HG02973 (cell line): Measurements from ENCODE around the gene DRAP1.
A peak's percentile ranks its signal among the peaks of the same experiment; 100 is the strongest.

Source experiments
- ATAC-seq: cut with Tn5 transposase; IDR thresholded peaks from one replicate; pipeline ENCODE4 v1.9.1; 2021; ENCODE audit warnings: moderate library complexity; ENCODE audit not compliant: unreplicated experiment

DRAP1 gene, protein sequence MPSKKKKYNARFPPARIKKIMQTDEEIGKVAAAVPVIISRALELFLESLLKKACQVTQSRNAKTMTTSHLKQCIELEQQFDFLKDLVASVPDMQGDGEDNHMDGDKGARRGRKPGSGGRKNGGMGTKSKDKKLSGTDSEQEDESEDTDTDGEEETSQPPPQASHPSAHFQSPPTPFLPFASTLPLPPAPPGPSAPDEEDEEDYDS

DNA sequence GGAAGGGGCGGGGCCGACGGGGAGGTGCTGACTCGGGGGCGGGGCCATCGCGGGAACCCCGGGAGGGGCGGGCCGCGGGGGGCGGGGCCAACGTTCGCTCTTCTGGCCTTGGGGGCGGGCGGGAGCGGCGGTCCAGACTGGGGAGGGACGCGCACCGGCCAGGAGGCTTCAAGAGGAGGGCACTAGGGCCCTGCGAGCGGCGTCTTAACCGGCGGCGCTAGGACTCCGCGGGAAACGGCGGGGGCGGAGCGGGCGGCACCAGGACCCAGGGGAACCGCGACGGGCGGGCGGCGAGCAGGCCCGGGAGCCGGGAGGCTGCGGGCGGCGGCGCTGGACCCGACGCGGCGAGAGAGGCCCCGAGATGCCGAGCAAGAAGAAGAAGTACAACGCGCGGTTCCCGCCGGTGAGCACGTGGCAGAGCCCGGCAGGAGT, at the start of gene DRAP1:
DRAP1 (plus strand) TSS at position 286 of the 432 bp plus-strand sequence; CDS start at position 362, 76 bp downstream.
- ATAC-seq: peak; percentile 77

DNA sequence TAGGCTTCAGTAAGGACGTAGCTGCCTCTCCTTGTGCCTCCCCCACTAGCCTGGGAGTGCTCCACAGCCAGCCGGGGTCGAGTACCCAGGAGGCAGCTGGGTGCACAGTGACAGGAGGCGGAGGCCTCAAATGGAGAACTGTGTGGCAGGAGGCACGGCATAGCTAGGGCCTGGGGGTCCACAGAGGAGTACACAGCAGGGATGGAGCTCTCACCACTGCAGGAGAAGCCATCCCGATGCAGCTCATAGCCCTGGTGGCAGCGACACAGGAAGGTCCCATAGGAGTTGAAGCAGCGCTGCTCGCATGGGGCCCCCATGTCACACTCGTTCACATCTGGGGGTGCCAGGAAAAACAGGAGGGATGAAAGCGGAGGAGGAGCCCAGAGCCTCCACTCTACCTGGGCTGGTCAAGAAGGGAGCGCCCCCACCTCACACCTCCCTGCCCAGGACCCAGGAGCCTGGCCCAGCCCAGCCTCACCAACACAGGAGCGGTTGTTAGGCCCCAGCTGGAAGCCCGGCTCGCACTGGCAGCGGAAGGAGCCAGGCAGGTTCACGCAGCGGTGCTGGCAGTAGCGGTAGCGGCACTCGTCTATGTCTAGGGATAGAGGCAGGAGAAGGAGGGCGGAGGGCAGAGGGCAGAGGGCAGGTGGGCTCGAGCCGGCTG, 49.5 kb upstream of the DRAP1 start:
- no peak for ATAC-seq

DNA sequence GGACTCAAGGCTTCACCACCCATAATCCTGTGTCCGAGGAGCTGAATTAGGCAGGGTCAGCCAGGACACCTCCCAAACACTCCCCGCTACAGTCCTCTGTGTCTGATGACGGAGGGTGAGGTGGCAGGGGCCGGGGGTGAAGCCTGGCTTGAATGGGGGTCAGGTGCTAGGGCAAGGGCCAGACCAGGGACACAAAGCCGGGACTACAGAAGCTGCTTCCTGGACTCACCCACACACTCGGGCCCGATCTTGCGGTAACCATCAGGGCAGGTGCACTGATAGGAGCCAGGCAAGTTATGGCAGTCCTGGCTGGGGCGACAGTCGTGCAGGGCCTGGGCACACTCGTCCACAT, 48.9 kb upstream of the DRAP1 start:
- ATAC-seq: no peak

DNA sequence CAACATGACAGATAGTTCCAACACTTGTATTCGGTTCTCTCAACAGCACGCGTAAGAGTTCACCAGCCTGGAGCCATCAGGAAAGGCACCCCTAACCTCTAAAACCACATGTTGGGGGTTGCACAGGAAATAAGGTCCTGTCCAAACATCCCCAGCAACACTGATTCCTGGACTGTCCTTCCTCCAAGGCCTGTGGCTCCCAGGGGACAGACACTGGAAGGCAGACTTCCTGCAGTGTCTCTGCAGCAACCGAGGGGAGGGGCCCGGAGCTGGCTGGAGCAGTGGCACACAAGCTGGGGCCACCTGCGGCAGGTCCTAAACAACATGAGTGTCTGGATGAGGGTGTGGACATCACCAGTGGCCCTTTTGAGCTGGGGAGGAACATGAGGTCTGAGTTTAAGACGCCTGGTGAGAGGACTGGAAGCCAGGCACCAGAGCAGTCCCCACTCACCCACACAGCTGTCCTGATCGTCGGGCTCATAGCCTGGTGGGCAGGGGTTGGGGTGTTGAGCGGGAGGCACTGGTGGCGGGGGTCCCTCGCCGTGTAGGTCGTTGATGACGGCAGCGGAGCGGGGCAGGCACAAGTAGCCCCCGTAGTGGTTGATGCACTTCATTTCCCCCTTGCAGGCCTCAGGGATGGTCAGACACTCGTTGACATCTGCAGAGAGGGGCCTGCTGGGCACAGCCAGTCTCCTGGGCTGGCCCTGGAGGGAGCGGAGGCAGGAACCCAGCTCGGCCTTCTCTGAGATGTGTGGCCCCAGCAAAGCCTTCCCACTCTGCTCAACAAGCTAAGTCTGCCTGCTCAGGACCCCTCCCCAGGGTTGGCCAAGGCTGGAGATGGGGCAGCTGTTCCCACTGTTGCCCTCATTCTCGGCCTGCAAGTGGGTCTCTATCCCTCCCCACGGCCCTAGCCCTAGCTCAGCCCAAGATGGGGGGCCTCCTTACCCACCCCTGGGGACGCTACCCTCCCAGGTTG, 48.2 kb upstream of the DRAP1 start:
- no peak for ATAC-seq

DNA sequence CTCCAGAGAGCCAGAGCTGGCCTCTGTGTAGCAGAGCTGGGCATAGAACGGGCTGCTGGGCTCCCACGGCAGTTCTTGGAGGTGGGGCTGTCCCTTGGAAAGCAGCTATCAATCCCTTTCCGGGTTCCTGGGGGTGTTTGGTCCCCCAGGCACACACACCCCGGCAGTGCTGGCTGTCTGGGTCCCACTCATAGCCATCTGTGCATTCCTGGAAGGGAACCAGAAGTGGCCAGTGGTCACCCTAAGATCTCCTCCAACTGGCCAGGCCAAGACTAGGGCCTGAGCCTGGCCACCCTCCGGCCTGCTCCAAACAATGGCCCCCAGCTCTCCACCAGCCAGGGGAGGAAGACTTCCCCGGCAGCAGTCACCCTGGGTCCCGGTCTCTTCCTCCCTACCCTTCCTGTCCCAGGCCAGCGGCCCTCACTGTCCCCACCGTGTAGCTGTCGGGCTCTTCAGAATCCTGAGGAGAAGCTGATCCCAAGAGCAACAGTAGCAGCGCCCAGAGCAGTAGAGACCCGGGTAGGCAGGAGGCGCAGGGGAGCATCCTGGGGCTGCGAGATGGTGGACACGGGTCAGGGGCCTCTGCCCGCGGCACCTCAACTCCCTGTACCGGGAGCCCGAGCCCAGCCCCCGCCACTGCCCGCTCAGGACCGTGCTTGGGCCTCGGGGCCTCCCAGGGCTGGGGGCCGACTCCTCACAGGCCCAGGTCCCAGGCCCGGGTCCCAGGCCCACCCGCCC, 47.2 kb upstream of the DRAP1 start:
- no peak for ATAC-seq

DNA sequence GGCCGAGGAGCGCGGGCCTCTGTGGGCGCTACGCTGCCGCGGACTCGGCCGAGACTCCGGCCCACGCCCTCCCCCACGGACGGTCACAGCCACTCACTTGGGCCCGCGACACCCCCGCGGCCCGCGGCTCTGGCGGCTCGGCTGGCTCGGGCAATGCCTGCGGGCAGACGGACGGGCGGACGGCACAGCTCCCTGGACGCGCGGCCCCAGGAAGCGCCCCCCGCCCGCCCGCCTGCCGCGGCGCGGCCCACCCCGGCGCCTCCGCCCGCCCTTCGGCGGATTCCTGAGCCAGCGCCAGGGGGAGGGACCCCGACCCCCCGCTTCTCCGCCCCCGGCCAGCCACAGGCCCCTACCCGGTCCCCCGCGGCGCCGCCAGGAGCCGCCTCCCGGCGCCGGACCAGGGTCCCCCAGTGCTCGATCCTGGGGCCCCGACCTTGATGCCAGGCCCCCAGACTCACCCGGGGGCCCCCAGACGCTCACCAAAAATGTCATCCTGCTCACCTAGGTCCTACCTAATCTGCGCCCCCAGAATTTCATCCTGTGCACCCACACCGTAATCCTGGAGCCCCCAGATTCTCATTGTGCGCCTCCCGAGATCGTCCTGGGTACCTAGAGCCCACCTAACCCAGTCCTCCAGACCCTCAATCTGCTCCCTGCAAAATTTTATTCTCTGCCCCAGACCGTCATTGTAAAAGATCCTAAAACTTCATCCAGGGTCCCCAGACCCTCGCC, 46.5 kb upstream of the DRAP1 start, which contains the start of gene EFEMP2:
EFEMP2 (minus strand) TSS at position 215 of the 732 bp plus-strand sequence. CDS start 446 bp downstream, outside the sequence.
- no peak for ATAC-seq

DNA sequence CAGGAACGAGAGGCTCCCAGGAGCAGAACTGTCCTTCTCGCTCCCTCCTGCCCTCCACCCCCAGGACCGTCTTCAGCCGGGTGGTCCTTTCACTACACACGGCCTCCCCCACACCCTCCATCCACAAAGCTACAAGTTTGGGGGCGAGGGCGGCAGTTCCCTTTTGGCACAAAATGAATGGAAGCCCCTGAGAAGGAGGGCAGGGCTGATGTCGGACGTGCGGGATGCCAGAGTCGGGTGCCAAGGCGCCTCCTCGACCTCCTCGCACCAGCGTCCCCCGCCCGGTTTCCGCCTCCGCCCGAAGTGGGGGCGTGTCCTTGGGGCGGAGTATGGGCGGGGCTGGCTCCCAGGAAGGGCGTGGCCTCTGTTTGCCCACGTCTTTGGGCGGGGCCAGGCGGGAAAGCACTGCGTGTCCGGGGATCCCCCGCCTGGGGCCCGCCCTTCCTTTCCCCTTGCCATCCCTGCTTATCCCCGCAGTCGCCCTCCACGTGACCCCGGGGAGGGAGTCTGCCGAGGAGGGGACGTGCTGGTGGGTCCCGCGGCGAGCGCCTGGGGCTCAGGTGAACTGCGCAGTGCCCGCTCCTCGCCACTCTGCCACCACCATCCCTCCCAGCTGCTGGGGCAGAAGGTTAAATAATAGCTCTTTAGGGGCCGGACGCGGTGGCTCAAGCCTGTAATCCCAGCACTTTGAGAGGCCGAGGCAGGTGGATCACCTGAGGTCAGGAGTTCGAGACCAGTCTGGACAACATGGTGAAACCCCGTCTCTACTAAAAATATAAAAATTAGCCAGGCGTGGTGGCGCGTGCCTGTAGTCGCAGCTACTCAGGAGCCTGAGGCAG, 45.7 kb upstream of the DRAP1 start:
- ATAC-seq: peak; percentile 64

DNA sequence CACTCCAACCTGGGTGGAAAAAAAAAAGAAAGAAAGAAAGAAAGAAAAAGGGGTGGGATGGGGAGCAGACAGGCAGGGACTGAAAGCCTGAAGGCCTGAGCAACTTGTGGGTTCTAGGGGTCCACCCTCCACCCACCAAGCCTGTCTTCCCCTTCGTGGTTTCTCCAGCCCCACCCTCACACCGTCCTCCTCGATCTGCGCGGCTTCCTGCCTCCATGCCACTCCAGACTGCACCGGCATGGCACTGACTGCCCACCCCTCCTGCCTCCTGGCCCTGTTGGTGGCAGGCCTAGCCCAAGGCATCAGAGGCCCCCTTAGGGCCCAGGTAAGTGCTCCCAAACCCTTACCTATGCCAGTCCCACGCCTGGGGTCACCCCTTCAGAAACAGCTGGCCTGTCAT, 39.6 kb upstream of the DRAP1 start, which contains the start of gene CTSW:
CTSW (plus strand) TSS at position 221 of the 400 bp plus-strand sequence; CDS start at position 239, 18 bp downstream.
- ATAC-seq: no peak

DNA sequence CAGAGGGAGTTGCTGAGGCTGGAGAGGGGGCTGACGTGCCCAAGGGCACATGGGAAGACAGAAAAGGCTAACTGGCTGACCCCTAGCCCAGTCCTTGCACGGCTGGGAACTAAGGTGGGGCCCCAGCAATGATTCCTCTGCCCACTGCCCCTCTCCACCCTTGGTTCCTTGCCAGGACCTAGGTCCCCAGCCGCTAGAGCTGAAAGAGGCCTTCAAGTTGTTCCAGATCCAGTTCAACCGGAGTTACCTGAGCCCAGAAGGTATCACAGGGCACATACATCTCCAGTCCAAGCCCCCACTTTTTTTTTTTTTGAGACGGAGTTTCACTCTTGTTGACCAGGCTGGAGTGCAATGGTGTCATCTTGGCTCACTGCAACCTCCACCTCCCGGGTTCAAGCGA, 39.2 kb upstream of the DRAP1 start:
- ATAC-seq: no peak

DNA sequence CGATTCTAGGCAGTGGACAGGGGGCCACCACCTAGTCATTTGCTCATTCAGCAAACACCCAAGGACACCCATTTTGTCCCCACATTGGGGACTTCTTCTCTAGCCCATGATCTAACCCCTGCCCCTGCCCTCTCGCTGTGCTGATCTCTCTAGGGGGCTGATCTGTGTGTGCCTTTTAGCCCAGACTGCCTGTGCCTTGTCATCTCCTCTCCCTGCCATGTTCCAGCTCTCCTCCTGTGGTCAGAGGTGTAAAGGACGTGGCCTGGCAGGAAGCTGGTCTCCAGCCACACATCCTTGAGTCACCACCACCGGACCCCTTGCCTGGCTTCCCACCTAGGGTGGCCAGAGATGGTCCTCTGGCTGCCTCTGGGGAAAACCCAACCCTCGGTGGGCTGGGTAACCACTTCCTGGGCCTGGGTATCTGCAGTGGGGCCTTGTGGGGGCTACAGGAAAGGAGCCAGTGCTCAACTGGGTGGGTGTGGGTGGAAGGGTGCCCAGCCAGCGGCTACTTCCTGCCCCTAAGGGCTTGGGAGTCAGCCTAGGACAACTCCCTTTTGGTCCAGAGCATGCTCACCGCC, 38.3 kb upstream of the DRAP1 start:
- ATAC-seq: no peak

DNA sequence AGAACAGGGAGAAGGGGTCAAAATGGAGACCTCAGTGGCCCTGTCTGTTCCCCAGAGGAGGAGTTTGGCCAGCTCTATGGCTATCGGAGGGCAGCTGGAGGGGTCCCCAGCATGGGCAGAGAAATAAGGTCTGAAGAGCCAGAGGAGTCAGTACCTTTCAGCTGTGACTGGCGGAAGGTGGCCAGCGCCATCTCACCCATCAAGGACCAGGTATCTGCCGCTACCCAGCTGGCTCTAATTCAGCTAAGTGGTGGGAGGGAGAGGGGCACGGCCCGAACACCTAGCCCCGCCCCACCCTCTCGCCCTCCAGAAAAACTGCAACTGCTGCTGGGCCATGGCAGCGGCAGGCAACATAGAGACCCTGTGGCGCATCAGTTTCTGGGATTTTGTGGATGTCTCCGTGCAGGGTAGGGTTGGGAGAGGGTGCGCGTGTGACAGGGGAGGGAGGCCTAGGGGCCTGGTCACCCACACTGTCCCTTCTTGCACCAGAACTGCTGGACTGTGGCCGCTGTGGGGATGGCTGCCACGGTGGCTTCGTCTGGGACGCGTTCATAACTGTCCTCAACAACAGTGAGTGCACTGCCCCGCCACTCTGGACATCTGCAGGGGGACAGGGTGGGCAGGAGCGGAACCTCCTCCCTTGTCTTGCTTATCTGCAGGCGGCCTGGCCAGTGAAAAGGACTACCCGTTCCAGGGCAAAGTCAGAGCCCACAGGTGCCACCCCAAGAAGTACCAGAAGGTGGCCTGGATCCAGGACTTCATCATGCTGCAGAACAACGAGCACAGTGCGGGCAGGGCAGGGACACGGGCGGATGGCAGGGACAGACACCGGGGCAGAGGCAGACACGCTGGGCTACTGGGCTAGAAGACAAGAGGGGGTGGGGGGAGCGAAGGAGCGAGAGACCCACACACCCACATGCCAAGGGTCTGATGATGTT, 36.8 kb upstream of the DRAP1 start:
- ATAC-seq: no peak

DNA sequence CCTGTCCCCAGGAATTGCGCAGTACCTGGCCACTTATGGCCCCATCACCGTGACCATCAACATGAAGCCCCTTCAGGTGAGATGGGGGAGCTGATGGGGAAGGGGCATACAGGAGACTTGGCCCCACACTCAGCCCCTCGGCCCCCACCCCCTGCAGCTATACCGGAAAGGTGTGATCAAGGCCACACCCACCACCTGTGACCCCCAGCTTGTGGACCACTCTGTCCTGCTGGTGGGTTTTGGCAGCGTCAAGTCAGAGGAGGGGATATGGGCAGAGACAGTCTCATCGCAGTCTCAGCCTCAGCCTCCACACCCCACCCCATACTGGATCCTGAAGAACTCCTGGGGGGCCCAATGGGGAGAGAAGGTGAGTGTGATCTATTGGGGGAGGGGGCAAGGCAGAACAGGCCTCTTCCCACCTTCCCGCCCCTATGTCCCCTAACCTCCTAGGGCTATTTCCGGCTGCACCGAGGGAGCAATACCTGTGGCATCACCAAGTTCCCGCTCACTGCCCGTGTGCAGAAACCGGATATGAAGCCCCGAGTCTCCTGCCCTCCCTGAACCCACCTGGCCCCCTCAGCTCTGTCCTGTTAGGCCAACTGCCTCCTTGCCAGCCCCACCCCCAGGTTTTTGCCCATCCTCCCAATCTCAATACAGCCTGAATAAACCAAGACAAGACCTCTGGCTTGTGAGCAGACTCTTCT, 36.0 kb upstream of the DRAP1 start:
- no peak for ATAC-seq

DNA sequence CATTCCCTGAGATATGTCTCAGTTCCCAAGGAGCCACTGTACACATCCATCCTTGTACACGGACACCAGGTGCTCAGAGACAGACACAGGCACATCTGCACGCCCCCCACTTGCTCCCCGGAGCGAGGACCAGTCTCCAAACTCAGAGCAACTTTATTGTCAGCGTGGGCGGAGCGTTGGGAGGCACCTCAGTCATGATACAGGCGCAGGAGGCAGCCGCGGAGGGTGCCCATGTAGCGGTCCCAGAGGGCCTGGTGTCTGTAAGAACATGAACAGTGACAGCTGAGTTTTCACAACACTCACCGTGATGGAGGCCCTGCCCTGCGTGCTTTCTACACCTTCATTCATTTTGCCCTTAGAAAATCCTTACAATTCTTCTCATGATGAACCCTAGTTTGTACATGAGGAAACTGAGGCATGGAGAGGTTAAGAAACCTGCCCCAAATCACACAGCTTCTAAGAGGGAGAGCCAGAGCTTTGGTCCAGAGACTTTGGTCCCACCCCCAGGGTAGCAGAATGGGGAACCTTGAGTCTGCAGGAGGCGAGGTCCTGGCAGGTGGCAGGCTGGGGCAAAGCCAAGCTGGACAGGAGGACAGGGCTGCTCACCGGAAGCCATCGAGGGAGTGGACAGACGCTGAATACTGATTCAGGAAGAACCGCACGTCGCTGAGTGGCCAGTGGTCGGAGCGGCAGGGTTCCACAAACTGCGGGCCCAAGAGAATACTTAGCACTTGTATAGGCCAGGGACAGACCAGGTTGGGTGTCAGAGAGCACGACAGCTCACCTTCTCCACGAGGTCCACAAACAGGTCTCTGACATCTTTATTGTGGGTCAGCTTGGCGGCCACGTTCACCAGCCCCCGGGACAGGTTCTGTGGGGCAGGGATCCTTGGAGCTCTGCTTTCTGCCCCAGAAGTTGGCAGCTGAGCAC, 35.2 kb upstream of the DRAP1 start:
- ATAC-seq: no peak

DNA sequence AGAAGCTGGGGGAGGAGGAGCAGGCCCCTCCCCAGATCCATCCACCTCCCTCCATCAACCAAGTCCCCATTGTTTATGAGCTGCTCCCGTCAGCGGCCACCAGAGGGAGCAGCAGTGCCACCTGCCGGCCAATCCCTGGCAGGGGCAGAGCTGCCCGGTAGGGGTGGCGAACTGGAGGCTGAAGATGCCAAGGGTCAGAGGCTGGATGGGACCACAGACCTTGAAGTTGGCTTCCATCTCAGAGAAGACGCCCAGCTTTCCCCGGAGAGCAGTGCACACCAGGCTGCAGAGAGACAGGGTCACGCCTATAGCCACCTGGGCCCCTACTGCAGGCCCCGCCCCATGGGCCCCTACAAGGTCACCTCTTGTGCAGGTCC, 34.5 kb upstream of the DRAP1 start:
- ATAC-seq: no peak

DNA sequence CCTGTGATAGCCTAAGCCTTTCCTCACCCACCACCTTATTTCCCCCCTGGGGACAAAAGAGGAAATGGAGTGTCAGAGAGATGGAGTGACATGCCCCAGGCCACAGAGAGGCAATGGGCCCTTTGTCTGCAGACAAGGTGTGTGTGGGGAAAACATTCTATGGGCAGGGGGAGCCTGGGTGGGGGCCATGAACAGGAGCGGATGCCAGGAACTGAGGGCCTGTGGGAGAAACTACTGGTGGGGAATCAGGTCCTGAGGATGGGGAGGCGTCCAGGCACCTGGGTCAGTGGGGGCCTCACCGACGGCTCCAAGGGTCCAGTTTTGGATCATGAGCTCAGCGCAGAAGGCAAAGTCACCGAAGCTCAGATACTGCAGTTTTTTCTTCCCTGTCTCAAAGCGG, 34.0 kb upstream of the DRAP1 start:
- ATAC-seq: no peak
